SK-N-SH treated with all-trans-retinoic acid at 6 μM for 48 hours (cell line): ENCODE data around the gene USF2.

ENCODE experiments used
- ATAC-seq: fragments of 200-7000 bp; cut with Tn5 transposase; 3 replicates; pipeline ENCODE4 v1.9.1; 2020; ENCODE audit warnings: mild to moderate bottlenecking, moderate library complexity
- ARNTL ChIP-seq: fragments of 450-650 bp; formaldehyde crosslinking; IDR thresholded peaks from 2 replicates; pipeline ENCODE4 v1.5.0; 2020; ENCODE audit warnings: low read depth, mild to moderate bottlenecking, moderate library complexity, borderline replicate concordance
- BACH2 ChIP-seq: fragments of 250-450 bp; sonication (Bioruptor Pico); IDR thresholded peaks from 2 replicates; pipeline ENCODE4 v1.9.0; 2021; ENCODE audit warnings: mild to moderate bottlenecking, borderline replicate concordance
- ESRRG ChIP-seq: fragments of 250-450 bp; sonication (Bioruptor Pico); IDR thresholded peaks from 2 replicates; pipeline ENCODE4 v1.6.1; 2021; ENCODE audit warnings: mild to moderate bottlenecking
- GLIS3 ChIP-seq: fragments of 250-450 bp; sonication (Bioruptor Pico); IDR thresholded peaks from 2 replicates; pipeline ENCODE4 v1.5.0; 2020; ENCODE audit warnings: mild to moderate bottlenecking, moderate library complexity
- ISL1 ChIP-seq: fragments of 250-450 bp; sonication (Bioruptor Pico); IDR thresholded peaks from 2 replicates; pipeline ENCODE4 v2.1.2; 2022; ENCODE audit warnings: mild to moderate bottlenecking, moderate library complexity
- OSR1 ChIP-seq: fragments of 250-450 bp; sonication (Bioruptor Pico); IDR thresholded peaks from 2 replicates; pipeline ENCODE4 v1.8.0; 2022; ENCODE audit warnings: moderate library complexity, mild to moderate bottlenecking, inconsistent platforms
- PATZ1 ChIP-seq: fragments of 250-450 bp; sonication (Bioruptor Pico); IDR thresholded peaks from 2 replicates; pipeline ENCODE4 v1.8.0; 2020; ENCODE audit warnings: mild to moderate bottlenecking, moderate library complexity, borderline replicate concordance
- POU6F1 ChIP-seq: fragments of 250-450 bp; sonication (Bioruptor Pico); IDR thresholded peaks from 2 replicates; pipeline ENCODE4 v1.8.0; 2021; ENCODE audit warnings: low read depth, mild to moderate bottlenecking, moderate library complexity, borderline replicate concordance
- PPARA ChIP-seq: fragments of 250-450 bp; sonication (Bioruptor Pico); IDR thresholded peaks from 2 replicates; pipeline ENCODE4 v1.5.0; 2020; ENCODE audit warnings: mild to moderate bottlenecking, borderline replicate concordance
- RARB ChIP-seq: fragments of 250-450 bp; sonication (Bioruptor Pico); IDR thresholded peaks from 2 replicates; pipeline ENCODE4 v1.8.0; 2021; ENCODE audit warnings: mild to moderate bottlenecking, moderate library complexity
- SNAI2 ChIP-seq: fragments of 250-450 bp; sonication (Bioruptor Pico); IDR thresholded peaks from 2 replicates; pipeline ENCODE4 v1.5.0; 2020; ENCODE audit warnings: mild to moderate bottlenecking, moderate library complexity
- TCF4 ChIP-seq: fragments of 250-450 bp; sonication (Bioruptor Pico); IDR thresholded peaks from 2 replicates; pipeline ENCODE4 v1.8.0; 2021; ENCODE audit warnings: mild to moderate bottlenecking, moderate library complexity, borderline replicate concordance
- TSHZ2 ChIP-seq: fragments of 250-450 bp; sonication (Bioruptor Pico); IDR thresholded peaks from 2 replicates; pipeline ENCODE4 v1.5.0; 2020; ENCODE audit warnings: mild to moderate bottlenecking, moderate library complexity
- ZC3H10 ChIP-seq: fragments of 250-450 bp; sonication (Bioruptor Pico); IDR thresholded peaks from 2 replicates; pipeline ENCODE4 v1.5.1; 2021; ENCODE audit warnings: mild to moderate bottlenecking, moderate library complexity
- ZFP30 ChIP-seq: fragments of 450-650 bp; formaldehyde crosslinking; IDR thresholded peaks from 2 replicates; pipeline ENCODE4 v1.5.0; 2022; ENCODE audit warnings: mild to moderate bottlenecking, moderate library complexity
- ZNF565 ChIP-seq: fragments of 450-650 bp; formaldehyde crosslinking; conservative IDR thresholded peaks from 2 replicates; pipeline ENCODE4 v1.5.0; 2020; ENCODE audit warnings: low read depth, mild to moderate bottlenecking, moderate library complexity
- ZNF70 ChIP-seq: fragments of 450-650 bp; formaldehyde crosslinking; IDR thresholded peaks from 2 replicates; pipeline ENCODE4 v1.5.0; 2020; ENCODE audit warnings: mild to moderate bottlenecking, moderate library complexity
- ZNF8 ChIP-seq: fragments of 450-650 bp; formaldehyde crosslinking; IDR thresholded peaks from 2 replicates; pipeline ENCODE4 v1.5.0; 2020; ENCODE audit warnings: mild to moderate bottlenecking, moderate library complexity
- TF ChIP-seq, protein P1 (sequence below): fragments of 250-450 bp; sonication (Bioruptor Pico); IDR thresholded peaks from 2 replicates; pipeline ENCODE4 v1.5.1; 2021; ENCODE audit warnings: mild to moderate bottlenecking, moderate library complexity
- TF ChIP-seq, protein P2 (sequence below): fragments of 250-450 bp; sonication (Bioruptor Pico); IDR thresholded peaks from 2 replicates; pipeline ENCODE4 v1.5.1; 2020; ENCODE audit warnings: low read depth, mild to moderate bottlenecking, moderate library complexity

The USF2 gene

GRCh38 chr19:35246466-35247092, 22.2 kb upstream of the USF2 start (continued):
- no peak for TF ChIP-seq TSHZ2 (CRISPR knock-in tag)

DNA sequence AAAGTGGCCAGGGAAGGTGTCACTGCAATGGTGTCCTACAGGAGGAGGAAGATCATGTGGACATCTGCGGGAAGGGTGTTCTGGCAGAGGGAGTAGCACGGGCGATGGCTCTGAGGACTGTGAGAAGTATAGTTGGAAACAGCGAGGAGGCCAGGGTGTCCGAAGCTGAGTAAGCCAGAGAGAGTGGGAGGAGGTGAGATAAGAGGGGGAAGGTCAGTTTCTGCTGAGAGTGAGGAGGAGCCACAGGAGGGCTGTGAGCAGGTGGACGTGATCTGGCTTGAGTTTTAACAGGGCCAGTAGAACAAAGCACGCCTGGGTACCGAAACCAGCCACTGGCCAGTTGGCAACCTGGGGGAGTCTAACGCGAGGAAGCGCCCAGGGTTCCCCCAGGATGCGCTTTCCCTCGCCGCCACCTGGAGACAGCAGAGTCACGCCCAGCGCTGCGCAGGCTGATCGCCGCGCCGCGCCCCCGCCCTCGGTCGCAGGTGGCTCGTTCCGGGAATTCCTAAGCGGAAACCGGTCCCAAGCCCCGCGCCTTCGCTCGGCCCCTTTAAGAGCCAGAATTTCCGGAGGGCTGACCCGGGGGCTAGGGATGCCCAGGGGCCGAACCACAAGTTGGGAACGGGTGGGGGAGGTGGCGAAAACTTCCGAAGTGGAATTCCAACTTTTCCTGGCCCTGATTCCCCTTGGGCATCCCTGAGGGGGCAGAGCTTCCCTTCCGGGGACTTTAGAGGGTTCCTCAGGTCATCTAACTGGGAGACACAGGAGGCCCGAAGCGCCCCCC, 21.0 kb upstream of the USF2 start:
- ATAC-seq, result no peak

More for the DNA sequence above, 21.0 kb upstream of the USF2 start:
- no peak for TF ChIP-seq ZFP30 (CRISPR knock-in tag)
- TF ChIP-seq, protein P1, sequence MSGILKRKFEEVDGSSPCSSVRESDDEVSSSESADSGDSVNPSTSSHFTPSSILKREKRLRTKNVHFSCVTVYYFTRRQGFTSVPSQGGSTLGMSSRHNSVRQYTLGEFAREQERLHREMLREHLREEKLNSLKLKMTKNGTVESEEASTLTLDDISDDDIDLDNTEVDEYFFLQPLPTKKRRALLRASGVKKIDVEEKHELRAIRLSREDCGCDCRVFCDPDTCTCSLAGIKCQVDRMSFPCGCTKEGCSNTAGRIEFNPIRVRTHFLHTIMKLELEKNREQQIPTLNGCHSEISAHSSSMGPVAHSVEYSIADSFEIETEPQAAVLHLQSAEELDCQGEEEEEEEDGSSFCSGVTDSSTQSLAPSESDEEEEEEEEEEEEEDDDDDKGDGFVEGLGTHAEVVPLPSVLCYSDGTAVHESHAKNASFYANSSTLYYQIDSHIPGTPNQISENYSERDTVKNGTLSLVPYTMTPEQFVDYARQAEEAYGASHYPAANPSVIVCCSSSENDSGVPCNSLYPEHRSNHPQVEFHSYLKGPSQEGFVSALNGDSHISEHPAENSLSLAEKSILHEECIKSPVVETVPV (CRISPR knock-in tag), result no peak
- no peak for TF ChIP-seq TCF4
- TF ChIP-seq ZNF70 (CRISPR knock-in tag), result no peak
- TF ChIP-seq ZC3H10 (CRISPR knock-in tag), result no peak
- no peak for TF ChIP-seq BACH2 (CRISPR knock-in tag)
- TF ChIP-seq ESRRG (CRISPR knock-in tag), result no peak
- TF ChIP-seq RARB (CRISPR knock-in tag), result no peak
- no peak for TF ChIP-seq ISL1 (CRISPR knock-in tag)
- no peak for TF ChIP-seq ZNF565 (CRISPR knock-in tag)
- no peak for TF ChIP-seq PPARA (CRISPR knock-in tag)
- no peak for TF ChIP-seq ZNF8 (CRISPR knock-in tag)
- no peak for TF ChIP-seq SNAI2
- no peak for TF ChIP-seq OSR1 (CRISPR knock-in tag)
- no peak for TF ChIP-seq TSHZ2 (CRISPR knock-in tag)
- TF ChIP-seq PATZ1, result no peak
- TF ChIP-seq, protein P2, sequence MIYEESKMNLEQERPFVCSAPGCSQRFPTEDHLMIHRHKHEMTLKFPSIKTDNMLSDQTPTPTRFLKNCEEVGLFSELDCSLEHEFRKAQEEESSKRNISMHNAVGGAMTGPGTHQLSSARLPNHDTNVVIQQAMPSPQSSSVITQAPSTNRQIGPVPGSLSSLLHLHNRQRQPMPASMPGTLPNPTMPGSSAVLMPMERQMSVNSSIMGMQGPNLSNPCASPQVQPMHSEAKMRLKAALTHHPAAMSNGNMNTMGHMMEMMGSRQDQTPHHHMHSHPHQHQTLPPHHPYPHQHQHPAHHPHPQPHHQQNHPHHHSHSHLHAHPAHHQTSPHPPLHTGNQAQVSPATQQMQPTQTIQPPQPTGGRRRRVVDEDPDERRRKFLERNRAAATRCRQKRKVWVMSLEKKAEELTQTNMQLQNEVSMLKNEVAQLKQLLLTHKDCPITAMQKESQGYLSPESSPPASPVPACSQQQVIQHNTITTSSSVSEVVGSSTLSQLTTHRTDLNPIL (CRISPR knock-in tag), result no peak
- TF ChIP-seq POU6F1 (CRISPR knock-in tag), result no peak
- no peak for TF ChIP-seq ARNTL
- no peak for TF ChIP-seq GLIS3 (CRISPR knock-in tag)
